ENCODE results near the gene NFKB1. TPM values are rescaled to one million over a fixed set of nuclear protein-coding genes. Genes with fewer than 3 reads are reported as not detected.

The NFKB1 gene
- total and polyA plus RNA-seq, 10 of the 15 experiments (the other 5 are each of a cell fraction or from before 2014, with no cell fraction given) = 8.7 to 110 (median 57.3) TPM

GRCh38 chr4:102564399-102565059, 63.4 kb downstream of the NFKB1 start (continued):
- TF ChIP-seq ZNF24 (IDR thresholded peaks at IDR 0.05) (peak; percentile 45; the same call in 1 of the 2 replicates), TCF12 (IDR thresholded peaks at IDR 0.05; ENCODE audit: low read depth, low read length) (peak; percentile 70; the same call in 1 of the 2 replicates), ZZZ3 (IDR thresholded peaks at IDR 0.05; ENCODE audit: control insufficient read depth, insufficient read length, low read depth) (no peak), SPI1 (IDR thresholded peaks at IDR 0.05; ENCODE audit: borderline replicate concordance, insufficient read depth, low read depth, low read length) (peak; percentile 100), BHLHE40 (IDR thresholded peaks at IDR 0.05; ENCODE audit: borderline replicate concordance in 1 of 2, low read depth in 2 of 2, low read length in 1 of 2) (peak; percentile 93 to 95), NR2C1 (IDR thresholded peaks at IDR 0.05) (no peak), ZNF217 (IDR thresholded peaks at IDR 0.05) (peak; percentile 65; the same call in 1 of the 2 replicates), SMC3 (IDR thresholded peaks at IDR 0.05; ENCODE audit: borderline replicate concordance, low read length) (no peak; the same call in 1 of the 2 replicates), BACH1 (IDR thresholded peaks at IDR 0.05; ENCODE audit: borderline replicate concordance) (peak; percentile 91), BMI1 (IDR thresholded peaks at IDR 0.05; ENCODE audit: borderline replicate concordance) (peak; percentile 78), E2F4 (IDR thresholded peaks at IDR 0.05; ENCODE audit: low read depth, low read length) (no peak), PAX5 (IDR thresholded peaks at IDR 0.05; ENCODE audit: borderline replicate concordance, low read depth, low read length) (peak; percentile 92), RELB (IDR thresholded peaks at IDR 0.05; ENCODE audit: low read depth) (peak; percentile 97), KLF5 (IDR thresholded peaks at IDR 0.05; ENCODE audit: partially characterized antibody) (peak; percentile 53), FOXK2 (IDR thresholded peaks at IDR 0.05) (no peak), ELK1 (IDR thresholded peaks at IDR 0.05; ENCODE audit: low read depth, low read length) (no peak), MEF2B (IDR thresholded peaks at IDR 0.05; ENCODE audit: partially characterized antibody, poor library complexity, severe bottlenecking) (peak; percentile 94), BCL11A (IDR thresholded peaks at IDR 0.05; ENCODE audit: low read depth, low read length) (peak; percentile 95), ZNF384 (IDR thresholded peaks at IDR 0.05; ENCODE audit: borderline replicate concordance, low read depth, low read length) (no peak)
- TF ChIP-seq, protein P1, sequence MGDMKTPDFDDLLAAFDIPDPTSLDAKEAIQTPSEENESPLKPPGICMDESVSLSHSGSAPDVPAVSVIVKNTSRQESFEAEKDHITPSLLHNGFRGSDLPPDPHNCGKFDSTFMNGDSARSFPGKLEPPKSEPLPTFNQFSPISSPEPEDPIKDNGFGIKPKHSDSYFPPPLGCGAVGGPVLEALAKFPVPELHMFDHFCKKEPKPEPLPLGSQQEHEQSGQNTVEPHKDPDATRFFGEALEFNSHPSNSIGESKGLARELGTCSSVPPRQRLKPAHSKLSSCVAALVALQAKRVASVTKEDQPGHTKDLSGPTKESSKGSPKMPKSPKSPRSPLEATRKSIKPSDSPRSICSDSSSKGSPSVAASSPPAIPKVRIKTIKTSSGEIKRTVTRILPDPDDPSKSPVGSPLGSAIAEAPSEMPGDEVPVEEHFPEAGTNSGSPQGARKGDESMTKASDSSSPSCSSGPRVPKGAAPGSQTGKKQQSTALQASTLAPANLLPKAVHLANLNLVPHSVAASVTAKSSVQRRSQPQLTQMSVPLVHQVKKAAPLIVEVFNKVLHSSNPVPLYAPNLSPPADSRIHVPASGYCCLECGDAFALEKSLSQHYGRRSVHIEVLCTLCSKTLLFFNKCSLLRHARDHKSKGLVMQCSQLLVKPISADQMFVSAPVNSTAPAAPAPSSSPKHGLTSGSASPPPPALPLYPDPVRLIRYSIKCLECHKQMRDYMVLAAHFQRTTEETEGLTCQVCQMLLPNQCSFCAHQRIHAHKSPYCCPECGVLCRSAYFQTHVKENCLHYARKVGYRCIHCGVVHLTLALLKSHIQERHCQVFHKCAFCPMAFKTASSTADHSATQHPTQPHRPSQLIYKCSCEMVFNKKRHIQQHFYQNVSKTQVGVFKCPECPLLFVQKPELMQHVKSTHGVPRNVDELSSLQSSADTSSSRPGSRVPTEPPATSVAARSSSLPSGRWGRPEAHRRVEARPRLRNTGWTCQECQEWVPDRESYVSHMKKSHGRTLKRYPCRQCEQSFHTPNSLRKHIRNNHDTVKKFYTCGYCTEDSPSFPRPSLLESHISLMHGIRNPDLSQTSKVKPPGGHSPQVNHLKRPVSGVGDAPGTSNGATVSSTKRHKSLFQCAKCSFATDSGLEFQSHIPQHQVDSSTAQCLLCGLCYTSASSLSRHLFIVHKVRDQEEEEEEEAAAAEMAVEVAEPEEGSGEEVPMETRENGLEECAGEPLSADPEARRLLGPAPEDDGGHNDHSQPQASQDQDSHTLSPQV (IDR thresholded peaks at IDR 0.05) = peak; percentile 69; the same call in 1 of the 2 replicates
- TF ChIP-seq, protein P2, sequence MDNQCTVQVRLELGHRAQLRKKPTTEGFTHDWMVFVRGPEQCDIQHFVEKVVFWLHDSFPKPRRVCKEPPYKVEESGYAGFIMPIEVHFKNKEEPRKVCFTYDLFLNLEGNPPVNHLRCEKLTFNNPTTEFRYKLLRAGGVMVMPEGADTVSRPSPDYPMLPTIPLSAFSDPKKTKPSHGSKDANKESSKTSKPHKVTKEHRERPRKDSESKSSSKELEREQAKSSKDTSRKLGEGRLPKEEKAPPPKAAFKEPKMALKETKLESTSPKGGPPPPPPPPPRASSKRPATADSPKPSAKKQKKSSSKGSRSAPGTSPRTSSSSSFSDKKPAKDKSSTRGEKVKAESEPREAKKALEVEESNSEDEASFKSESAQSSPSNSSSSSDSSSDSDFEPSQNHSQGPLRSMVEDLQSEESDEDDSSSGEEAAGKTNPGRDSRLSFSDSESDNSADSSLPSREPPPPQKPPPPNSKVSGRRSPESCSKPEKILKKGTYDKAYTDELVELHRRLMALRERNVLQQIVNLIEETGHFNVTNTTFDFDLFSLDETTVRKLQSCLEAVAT (IDR thresholded peaks at IDR 0.05) = peak; percentile 72
